Activated T-helper 17 cell treated with anti-CD3 and anti-CD28 coated beads, Interleukin-2, amount 50 U/mL, for 72 hours (primary cell): ENCODE results near the gene VRK1. TPM values are rescaled to one million over a fixed set of nuclear protein-coding genes. Genes with fewer than 3 reads are reported as not detected.
A peak's percentile ranks its signal among the peaks of the same experiment; 100 is the strongest.
"Not testable (repeated sequence)": the region's sequence is repeated elsewhere in the genome, so short reads cannot be mapped to it uniquely, and the experiment has no call there.

ENCODE experiments used
- ATAC-seq: fragments of 150-1000 bp; cut with Tn5 transposase; replicated peaks from 2 replicates; pipeline ENCODE4 v1.10.0; 2021; ENCODE audit warnings: mild to moderate bottlenecking, moderate library complexity
- H3K27ac Mint-ChIP-seq: one replicate; pipeline ENCODE4 v1.8.0; 2022; ENCODE audit warnings: mixed read lengths
- H3K27me3 Mint-ChIP-seq: one replicate; pipeline ENCODE4 v1.8.0; 2022; ENCODE audit warnings: mixed read lengths
- H3K36me3 Mint-ChIP-seq: one replicate; pipeline ENCODE4 v1.8.0; 2022; ENCODE audit warnings: low read depth, mild to moderate bottlenecking, mixed read lengths
- H3K4me1 Mint-ChIP-seq: one replicate; pipeline ENCODE4 v1.8.0; 2022; ENCODE audit warnings: mixed read lengths
- H3K4me3 Mint-ChIP-seq: one replicate; pipeline ENCODE4 v1.8.0; 2022; ENCODE audit warnings: mild to moderate bottlenecking, mixed read lengths
- H3K9me3 Mint-ChIP-seq: one replicate; pipeline ENCODE4 v1.8.0; 2022; ENCODE audit warnings: mixed read lengths
- total RNA-seq, 2 donors: library from RNA; stranded (reverse); gene quantifications; one replicate each; pipeline ENCODE4 v1.2.3, GENCODE V29; 2022

The VRK1 gene, protein sequence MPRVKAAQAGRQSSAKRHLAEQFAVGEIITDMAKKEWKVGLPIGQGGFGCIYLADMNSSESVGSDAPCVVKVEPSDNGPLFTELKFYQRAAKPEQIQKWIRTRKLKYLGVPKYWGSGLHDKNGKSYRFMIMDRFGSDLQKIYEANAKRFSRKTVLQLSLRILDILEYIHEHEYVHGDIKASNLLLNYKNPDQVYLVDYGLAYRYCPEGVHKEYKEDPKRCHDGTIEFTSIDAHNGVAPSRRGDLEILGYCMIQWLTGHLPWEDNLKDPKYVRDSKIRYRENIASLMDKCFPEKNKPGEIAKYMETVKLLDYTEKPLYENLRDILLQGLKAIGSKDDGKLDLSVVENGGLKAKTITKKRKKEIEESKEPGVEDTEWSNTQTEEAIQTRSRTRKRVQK
- total RNA-seq, result 10 to 100 TPM; 30.9 to 65.6 TPM

GRCh38 chr14:96796851-96797581, at the start of gene VRK1:
Gene VRK1, plus strand, starts transcription at chr14:96797382. Its CDS starts 36,090 bp downstream, at chr14:96833472.
- Mint-ChIP-seq H3K36me3 (no peaks in the 10 kb centered on the region), H3K27ac (peak within 1 kb of the TSS; percentile 89), H3K4me3 (peak within 1 kb of the TSS; percentile 86), H3K4me1 (peaks cover 14% of the 10 kb centered on the region), H3K27me3 (no peaks in the 10 kb centered on the region), H3K9me3 (no peaks in the 10 kb centered on the region)
- peak; percentile 99 for ATAC-seq

GRCh38 chr14:96747608-96748007, 49.6 kb upstream of the VRK1 start:
- H3K9me3 Mint-ChIP-seq, result no peaks in the 10 kb centered on the region
- peaks cover 45% of the 10 kb centered on the region for H3K27me3 Mint-ChIP-seq
- ATAC-seq, result no peak
- no peak overlapping the region for H3K4me3 Mint-ChIP-seq
- no peaks in the 10 kb centered on the region for H3K36me3 Mint-ChIP-seq
- H3K27ac Mint-ChIP-seq, result no peak overlapping the region
- no peaks in the 10 kb centered on the region for H3K4me1 Mint-ChIP-seq

DNA sequence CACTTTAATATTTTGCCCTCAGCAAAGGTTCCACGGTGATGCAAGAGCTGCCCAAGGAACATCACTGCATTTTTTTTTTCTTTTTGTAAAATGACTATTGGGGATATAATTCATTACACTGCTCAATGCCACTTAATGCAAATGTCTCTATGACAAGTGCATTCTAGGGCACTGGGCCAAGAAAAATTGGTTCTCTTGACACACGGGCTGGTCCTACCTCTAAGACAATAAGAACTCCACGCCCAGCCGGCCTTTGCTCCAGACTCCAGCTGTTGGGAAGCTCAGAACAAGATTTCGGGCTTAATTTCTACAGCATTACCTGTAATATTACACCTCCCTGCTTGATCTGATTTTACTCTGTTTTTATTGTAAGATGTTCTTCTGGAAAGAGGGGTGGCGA, 48.8 kb upstream of the VRK1 start:
- Mint-ChIP-seq H3K27ac (no peak overlapping the region), H3K9me3 (no peaks in the 10 kb centered on the region), H3K4me3 (no peak overlapping the region), H3K4me1 (no peaks in the 10 kb centered on the region), H3K36me3 (no peaks in the 10 kb centered on the region), H3K27me3 (peaks cover 42% of the 10 kb centered on the region)
- ATAC-seq, result no peak

DNA sequence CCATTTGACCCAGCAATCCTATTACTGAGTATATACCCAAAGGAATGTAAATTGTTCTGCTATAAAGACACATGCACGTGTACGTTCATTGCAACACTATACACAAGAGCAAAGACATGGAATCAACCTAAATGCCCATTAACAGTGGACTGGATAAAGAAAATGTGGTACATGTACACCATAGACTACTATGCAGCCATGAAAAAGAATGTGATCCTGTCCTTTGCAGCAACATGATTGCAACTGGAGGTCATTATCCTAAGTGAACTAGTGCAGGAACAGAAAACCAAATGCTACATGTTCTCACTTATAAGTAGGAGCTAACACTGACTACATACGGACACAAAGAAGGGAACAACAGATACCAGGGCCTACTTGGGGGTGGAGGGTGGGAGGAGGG, 45.7 kb upstream of the VRK1 start:
- ATAC-seq, result no peak
- no peaks in the 10 kb centered on the region for H3K36me3 Mint-ChIP-seq
- H3K9me3 Mint-ChIP-seq, result no peaks in the 10 kb centered on the region
- H3K4me3 Mint-ChIP-seq, result no peak overlapping the region
- no peak overlapping the region for H3K27ac Mint-ChIP-seq
- H3K4me1 Mint-ChIP-seq, result no peaks in the 10 kb centered on the region
- H3K27me3 Mint-ChIP-seq, result peaks cover 15% of the 10 kb centered on the region

DNA sequence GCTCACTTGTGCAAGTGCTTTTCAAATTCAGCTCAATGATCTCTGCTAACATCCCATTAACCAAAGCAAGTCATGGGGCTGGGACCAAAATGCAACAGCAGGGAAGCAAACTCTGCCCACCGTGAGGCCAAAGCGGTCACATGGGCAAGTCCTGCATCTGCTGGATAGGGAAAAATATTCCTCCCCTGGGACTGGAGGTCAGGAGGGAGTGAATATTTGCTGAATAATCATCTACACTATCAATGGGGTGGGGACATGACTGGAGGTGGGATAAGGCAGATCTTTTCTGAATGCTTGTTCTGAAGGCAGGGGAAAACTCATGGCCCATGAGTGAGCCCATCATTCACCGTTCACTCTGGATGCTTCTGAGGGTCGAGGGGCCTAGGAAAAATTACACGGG, 45.1 kb upstream of the VRK1 start:
- H3K4me3 Mint-ChIP-seq, result no peak overlapping the region
- H3K9me3 Mint-ChIP-seq, result no peaks in the 10 kb centered on the region
- H3K27ac Mint-ChIP-seq, result no peak overlapping the region
- H3K27me3 Mint-ChIP-seq, result peaks cover 13% of the 10 kb centered on the region
- no peaks in the 10 kb centered on the region for H3K4me1 Mint-ChIP-seq
- no peaks in the 10 kb centered on the region for H3K36me3 Mint-ChIP-seq
- ATAC-seq, result no peak

DNA sequence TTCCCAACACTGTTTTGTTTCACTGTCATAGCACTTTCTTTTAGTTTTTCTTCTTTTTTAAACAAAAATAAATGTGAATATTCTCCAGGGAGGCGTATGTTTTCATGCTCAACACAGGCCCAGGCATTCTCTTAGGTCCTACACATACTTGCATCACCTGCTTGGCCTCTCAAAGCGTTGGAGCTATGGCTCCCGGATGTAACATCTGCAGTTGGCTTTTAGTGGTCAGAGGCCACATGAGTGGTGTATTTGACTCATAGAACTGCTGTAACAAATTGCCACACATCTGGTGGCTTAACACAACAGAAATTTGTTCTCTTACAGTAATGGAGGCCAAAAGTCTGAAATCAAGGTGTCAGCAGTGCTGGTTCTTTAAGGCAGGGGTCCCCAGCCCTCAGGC, 44.6 kb upstream of the VRK1 start:
- no peak for ATAC-seq
- H3K27ac Mint-ChIP-seq, result no peak overlapping the region
- H3K4me3 Mint-ChIP-seq, result no peak overlapping the region
- H3K27me3 Mint-ChIP-seq, result peaks cover 11% of the 10 kb centered on the region
- no peaks in the 10 kb centered on the region for H3K4me1 Mint-ChIP-seq
- no peaks in the 10 kb centered on the region for H3K9me3 Mint-ChIP-seq
- no peaks in the 10 kb centered on the region for H3K36me3 Mint-ChIP-seq

DNA sequence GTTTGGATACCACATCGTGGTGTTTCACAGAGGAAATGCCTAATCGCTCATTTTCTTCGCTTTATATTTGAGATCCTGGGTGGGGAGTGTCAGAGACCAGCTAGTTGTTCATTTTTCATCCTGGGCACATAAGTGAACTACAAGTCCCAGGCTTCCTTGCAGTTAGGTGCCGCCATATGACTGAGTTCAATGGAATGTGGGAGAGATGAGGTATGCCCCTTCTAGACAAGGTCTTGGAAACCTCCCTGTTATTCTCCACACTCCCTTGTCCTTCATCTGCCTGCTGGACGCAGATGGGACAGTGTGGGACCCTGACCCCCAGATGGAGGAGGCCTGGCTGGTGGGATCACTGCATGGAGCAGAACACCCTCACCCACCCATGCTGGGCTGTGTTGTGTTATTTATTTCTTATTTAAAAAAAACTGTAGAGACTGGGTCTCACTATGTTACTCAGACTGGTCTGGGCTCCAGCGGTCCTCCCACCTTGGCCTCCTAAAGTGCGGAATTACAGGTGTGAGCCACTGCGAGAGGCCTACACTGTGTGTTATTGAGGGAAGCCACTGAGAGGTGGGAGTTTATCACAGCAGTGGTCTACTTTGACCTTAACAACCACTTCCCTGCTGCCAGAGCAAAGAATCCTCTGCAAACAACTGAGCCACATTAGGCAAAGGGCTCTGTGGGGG, 42.9 kb upstream of the VRK1 start:
- no peak for ATAC-seq
- H3K27me3 Mint-ChIP-seq, result peaks cover 12% of the 10 kb centered on the region
- no peaks in the 10 kb centered on the region for H3K4me1 Mint-ChIP-seq
- no peak overlapping the region for H3K27ac Mint-ChIP-seq
- H3K9me3 Mint-ChIP-seq, result no peaks in the 10 kb centered on the region
- no peak overlapping the region for H3K4me3 Mint-ChIP-seq
- no peaks in the 10 kb centered on the region for H3K36me3 Mint-ChIP-seq

GRCh38 chr14:96754845-96755184, 42.4 kb upstream of the VRK1 start:
- Mint-ChIP-seq H3K27me3 (peaks cover 12% of the 10 kb centered on the region), H3K27ac (no peak overlapping the region), H3K4me1 (no peaks in the 10 kb centered on the region), H3K9me3 (no peaks in the 10 kb centered on the region), H3K36me3 (no peaks in the 10 kb centered on the region), H3K4me3 (no peak overlapping the region)
- ATAC-seq, result no peak

GRCh38 chr14:96756745-96757144, 40.4 kb upstream of the VRK1 start:
- Mint-ChIP-seq H3K4me1 (no peaks in the 10 kb centered on the region), H3K9me3 (no peaks in the 10 kb centered on the region), H3K27ac (no peak overlapping the region)

DNA sequence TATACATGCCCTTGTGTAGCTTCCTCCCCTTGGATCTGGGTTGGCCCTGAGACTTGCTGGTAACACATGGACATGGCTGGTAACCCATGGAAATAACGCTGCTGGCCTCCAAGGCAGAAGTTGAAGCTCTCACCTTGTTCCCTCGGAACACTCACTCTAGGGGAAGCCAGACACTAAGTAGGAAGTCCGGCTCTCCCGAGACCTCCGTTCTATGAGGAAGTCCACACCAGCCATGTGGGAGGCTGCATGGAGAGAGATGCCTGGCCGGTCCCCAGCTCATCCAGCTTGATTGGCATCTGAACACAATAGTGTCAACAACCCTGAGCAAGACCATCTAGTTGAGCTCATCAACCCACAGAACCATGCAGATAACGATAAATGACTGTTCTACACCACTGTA, 39.7 kb upstream of the VRK1 start:
- H3K4me1 Mint-ChIP-seq, result no peaks in the 10 kb centered on the region
- ATAC-seq, result no peak
- H3K9me3 Mint-ChIP-seq, result no peaks in the 10 kb centered on the region
- H3K4me3 Mint-ChIP-seq, result no peak overlapping the region
- no peak overlapping the region for H3K27ac Mint-ChIP-seq
- H3K36me3 Mint-ChIP-seq, result no peaks in the 10 kb centered on the region
- peaks cover 9% of the 10 kb centered on the region for H3K27me3 Mint-ChIP-seq

More at GRCh38 chr14:96756745-96757144, 40.4 kb upstream of the VRK1 start:
- no peak overlapping the region for H3K4me3 Mint-ChIP-seq
- H3K27me3 Mint-ChIP-seq, result peaks cover 9% of the 10 kb centered on the region
- H3K36me3 Mint-ChIP-seq, result no peaks in the 10 kb centered on the region
- no peak for ATAC-seq

- no peak overlapping the region for H3K27ac Mint-ChIP-seq
Measured at GRCh38 chr14:96761066-96761465, 36.1 kb upstream of the VRK1 start.

DNA sequence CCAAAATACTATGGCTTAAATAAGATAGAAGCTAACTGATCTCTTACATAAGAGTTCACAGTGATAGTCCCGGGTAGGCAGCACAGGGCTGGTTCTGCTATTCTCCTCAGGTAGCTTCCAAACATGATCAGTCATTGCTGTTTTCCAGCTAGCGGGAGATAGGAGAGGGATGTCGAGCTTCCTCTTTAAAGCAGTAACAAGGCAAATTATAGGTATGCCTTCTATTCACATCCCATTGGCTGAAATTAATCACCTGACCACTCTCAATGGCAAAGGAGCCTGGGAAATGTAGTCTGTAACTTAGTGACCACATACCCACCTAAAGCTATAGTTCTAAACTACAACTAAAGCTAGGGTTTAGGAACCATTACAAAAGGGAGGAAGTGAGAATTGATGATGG, 34.5 kb upstream of the VRK1 start:
- Mint-ChIP-seq H3K36me3 (no peaks in the 10 kb centered on the region), H3K9me3 (no peaks in the 10 kb centered on the region), H3K4me1 (no peaks in the 10 kb centered on the region), H3K27ac (no peak overlapping the region), H3K27me3 (peaks cover 7% of the 10 kb centered on the region), H3K4me3 (peak overlapping the region; percentile 66)
- ATAC-seq, result peak; percentile 92

More at GRCh38 chr14:96761066-96761465, 36.1 kb upstream of the VRK1 start:
- no peak overlapping the region for H3K4me3 Mint-ChIP-seq
- H3K9me3 Mint-ChIP-seq, result no peaks in the 10 kb centered on the region
- no peak for ATAC-seq
- no peaks in the 10 kb centered on the region for H3K36me3 Mint-ChIP-seq
- no peaks in the 10 kb centered on the region for H3K4me1 Mint-ChIP-seq
- peaks cover 7% of the 10 kb centered on the region for H3K27me3 Mint-ChIP-seq

GRCh38 chr14:96764012-96764411, 33.2 kb upstream of the VRK1 start:
- H3K36me3 Mint-ChIP-seq, result no peaks in the 10 kb centered on the region
- no peak for ATAC-seq
- no peak overlapping the region for H3K4me3 Mint-ChIP-seq
- no peak overlapping the region for H3K27ac Mint-ChIP-seq
- no peaks in the 10 kb centered on the region for H3K9me3 Mint-ChIP-seq
- no peaks in the 10 kb centered on the region for H3K4me1 Mint-ChIP-seq
- no peaks in the 10 kb centered on the region for H3K27me3 Mint-ChIP-seq

DNA sequence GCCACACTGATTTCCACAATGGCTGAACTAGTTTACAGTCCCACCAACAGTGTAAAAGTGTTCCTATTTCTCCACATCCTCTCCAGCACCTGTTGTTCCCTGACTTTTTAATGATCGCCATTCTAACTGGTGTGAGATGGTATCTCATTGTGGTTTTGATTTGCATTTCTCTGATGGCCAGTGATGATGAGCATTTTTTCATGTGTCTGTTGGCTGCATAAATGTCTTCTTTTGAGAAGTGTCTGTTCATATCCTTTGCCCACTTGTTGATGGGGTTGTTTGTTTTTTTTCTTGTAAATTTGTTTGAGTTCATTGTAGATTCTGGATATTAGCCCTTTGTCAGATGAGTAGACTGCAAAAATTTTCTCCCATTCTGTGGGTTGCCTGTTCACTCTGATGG, 32.0 kb upstream of the VRK1 start:
- H3K27me3 Mint-ChIP-seq, H3K9me3 Mint-ChIP-seq, H3K36me3 Mint-ChIP-seq, H3K27ac Mint-ChIP-seq, H3K4me3 Mint-ChIP-seq, ATAC-seq, H3K4me1 Mint-ChIP-seq: not testable (repeated sequence)

- no peaks in the 10 kb centered on the region for H3K9me3 Mint-ChIP-seq
- no peaks in the 10 kb centered on the region for H3K36me3 Mint-ChIP-seq
- ATAC-seq, result no peak
- peaks cover 26% of the 10 kb centered on the region for H3K27me3 Mint-ChIP-seq
- no peaks in the 10 kb centered on the region for H3K4me1 Mint-ChIP-seq
- H3K4me3 Mint-ChIP-seq, result no peak overlapping the region
- no peak overlapping the region for H3K27ac Mint-ChIP-seq
Measured at GRCh38 chr14:96772929-96773328, 24.3 kb upstream of the VRK1 start.
